ENCODE measurements around the gene VWA8. TPM values are rescaled to one million over a fixed set of nuclear protein-coding genes. Genes with fewer than 3 reads are reported as not detected.

Gene VWA8
- total and polyA plus RNA-seq, 7 experiments from 2014 or later, result 4.8 to 26.3 (median 21.6) TPM

GRCh38 chr13:41568143-41568971, 392.6 kb downstream of the VWA8 start:
- Histone ChIP-seq H3K36me3 (ENCODE audit: control insufficient read depth in 2 of 3, insufficient read depth in 3 of 3, low read length in 3 of 3) (peaks cover 0 to 4% (median 0%) of the 10 kb centered on the region in 3 experiments), H3K4me3 (ENCODE audit: low read length) (no peak overlapping the region), H3K4me1 (ENCODE audit: control insufficient read depth in 2 of 2, insufficient read depth in 2 of 2, low read length in 2 of 2) (no peaks in the 10 kb centered on the region), H3K9me3 (ENCODE audit: control insufficient read depth in 2 of 3, low read length in 3 of 3) (no peaks in the 10 kb centered on the region), H3K27ac (ENCODE audit: low read depth, low read length) (no peak overlapping the region), H3K27me3 (ENCODE audit: control insufficient read depth in 2 of 2, insufficient read depth in 2 of 2, low read length in 2 of 2) (no peaks in the 10 kb centered on the region)
- CTCF ChIA-PET, result interaction anchor here (0.6 to 0.7 kb wide), 4 partner anchors 8 to 95 kb away, joined by 3 to 5 read pairs (median 3); no protein-coding TSS in a partner anchor
- POLR2A ChIA-PET, result no interaction called here
- ATAC-seq, result no peak
- Mint-ChIP-seq H3K4me1 (peaks cover 4 to 26% (median 8%) of the 10 kb centered on the region in 7 donors), H3K36me3 (peaks cover 0 to 21% (median 13%) of the 10 kb centered on the region in 5 donors), H3K27ac (peak overlapping the region in 6 of 9 donors; percentile 12 to 76 (median 41)), H3K9me3 (no peaks in the 10 kb centered on the region), H3K4me3 (no peak overlapping the region), H3K27me3 (no peaks in the 10 kb centered on the region)
- intact Hi-C loops (cut with micrococcal nuclease), result loop anchor here in 1 of 2 donors (5.0 kb wide), 1 partner anchor 41 kb away; no protein-coding TSS in a partner anchor
- DNase-seq, result no peak

- H3K27me3 Mint-ChIP-seq, result no peaks in the 10 kb centered on the region
- CTCF ChIA-PET, result interaction anchor here (0.7 kb wide), 1 partner anchor 9 kb away, joined by 4 read pairs; no protein-coding TSS in a partner anchor
Measured at GRCh38 chr13:41567363-41567762, 393.5 kb downstream of the VWA8 start.

GRCh38 chr13:41565846-41566245, 395.1 kb downstream of the VWA8 start:
- intact Hi-C loops (cut with micrococcal nuclease), result loop anchor here in 1 of 2 donors (5.0 kb wide), 1 partner anchor 39 kb away; no protein-coding TSS in a partner anchor
- Histone ChIP-seq H3K27me3 (ENCODE audit: control insufficient read depth in 2 of 2, insufficient read depth in 2 of 2, low read length in 2 of 2) (no peaks in the 10 kb centered on the region), H3K9me3 (ENCODE audit: control insufficient read depth in 2 of 3, low read length in 3 of 3) (no peaks in the 10 kb centered on the region), H3K27ac (ENCODE audit: low read depth, low read length) (no peak overlapping the region), H3K4me3 (ENCODE audit: low read length) (no peak overlapping the region), H3K4me1 (ENCODE audit: control insufficient read depth in 2 of 2, insufficient read depth in 2 of 2, low read length in 2 of 2) (no peaks in the 10 kb centered on the region), H3K36me3 (ENCODE audit: control insufficient read depth in 2 of 3, insufficient read depth in 3 of 3, low read length in 3 of 3) (peaks cover 0 to 4% (median 0%) of the 10 kb centered on the region in 3 experiments)
- ATAC-seq (no peak), DNase-seq (no peak)
- peaks cover 0 to 20% (median 9%) of the 10 kb centered on the region in 5 donors for H3K36me3 Mint-ChIP-seq
- no peak overlapping the region for H3K4me3 Mint-ChIP-seq
- POLR2A ChIA-PET, result interaction anchor here (0.6 kb wide), 1 partner anchor 59 kb away, joined by 3 read pairs; no protein-coding TSS in a partner anchor
- H3K4me1 Mint-ChIP-seq, result peaks cover 6 to 41% (median 23%) of the 10 kb centered on the region in 7 donors
- H3K27me3 Mint-ChIP-seq, result no peaks in the 10 kb centered on the region
- peak overlapping the region in 5 of 9 donors; percentile 14 to 88 (median 74) for H3K27ac Mint-ChIP-seq
- no peaks in the 10 kb centered on the region for H3K9me3 Mint-ChIP-seq
- CTCF ChIA-PET, result no interaction called here

More at GRCh38 chr13:41567363-41567762, 393.5 kb downstream of the VWA8 start:
- H3K4me1 ChIP-seq (ENCODE audit: control insufficient read depth in 2 of 2, insufficient read depth in 2 of 2, low read length in 2 of 2), result no peaks in the 10 kb centered on the region
- Mint-ChIP-seq H3K36me3 (peaks cover 0 to 21% (median 12%) of the 10 kb centered on the region in 5 donors), H3K4me1 (peaks cover 6 to 36% (median 18%) of the 10 kb centered on the region in 7 donors), H3K9me3 (no peaks in the 10 kb centered on the region), H3K4me3 (no peak overlapping the region), H3K27ac (peak overlapping the region in 4 of 9 donors; percentile 0 to 43 (median 20))
- no peaks in the 10 kb centered on the region for H3K9me3 ChIP-seq (ENCODE audit: control insufficient read depth in 2 of 3, low read length in 3 of 3)
- intact Hi-C loops (cut with micrococcal nuclease), result loop anchor here in 1 of 2 donors (5.0 kb wide), 1 partner anchor 40 kb away; no protein-coding TSS in a partner anchor
- no peak for DNase-seq
- H3K36me3 ChIP-seq (ENCODE audit: control insufficient read depth in 2 of 3, insufficient read depth in 3 of 3, low read length in 3 of 3), result peaks cover 0 to 4% (median 0%) of the 10 kb centered on the region in 3 experiments
- H3K4me3 ChIP-seq (ENCODE audit: low read length), result no peak overlapping the region
- no peaks in the 10 kb centered on the region for H3K27me3 ChIP-seq (ENCODE audit: control insufficient read depth in 2 of 2, insufficient read depth in 2 of 2, low read length in 2 of 2)
- POLR2A ChIA-PET, result interaction anchor here (0.6 kb wide), 1 partner anchor 104 kb away, joined by 3 read pairs; no protein-coding TSS in a partner anchor
- no peak overlapping the region for H3K27ac ChIP-seq (ENCODE audit: low read depth, low read length)
- ATAC-seq, result no peak

GRCh38 chr13:41565216-41565615, 395.7 kb downstream of the VWA8 start:
- Histone ChIP-seq H3K4me1 (ENCODE audit: control insufficient read depth in 2 of 2, insufficient read depth in 2 of 2, low read length in 2 of 2) (no peaks in the 10 kb centered on the region), H3K9me3 (ENCODE audit: control insufficient read depth in 2 of 3, low read length in 3 of 3) (no peaks in the 10 kb centered on the region), H3K36me3 (ENCODE audit: control insufficient read depth in 2 of 3, insufficient read depth in 3 of 3, low read length in 3 of 3) (peaks cover 0 to 4% (median 0%) of the 10 kb centered on the region in 3 experiments), H3K27me3 (ENCODE audit: control insufficient read depth in 2 of 2, insufficient read depth in 2 of 2, low read length in 2 of 2) (no peaks in the 10 kb centered on the region), H3K27ac (ENCODE audit: low read depth, low read length) (no peak overlapping the region), H3K4me3 (ENCODE audit: low read length) (no peak overlapping the region)
- Mint-ChIP-seq H3K27me3 (no peaks in the 10 kb centered on the region), H3K4me1 (peaks cover 6 to 41% (median 23%) of the 10 kb centered on the region in 7 donors), H3K4me3 (no peak overlapping the region), H3K9me3 (no peaks in the 10 kb centered on the region), H3K36me3 (peaks cover 0 to 18% (median 9%) of the 10 kb centered on the region in 5 donors), H3K27ac (peak overlapping the region in 2 of 9 donors; percentile 39 to 79)
- DNase-seq, result no peak
- CTCF ChIA-PET, result no interaction called here
- no peak for ATAC-seq
- POLR2A ChIA-PET, result interaction anchor here (0.6 kb wide), 1 partner anchor 59 kb away, joined by 3 read pairs; no protein-coding TSS in a partner anchor
- intact Hi-C loops (cut with micrococcal nuclease), result loop anchor here in 1 of 2 donors (5.0 kb wide), 1 partner anchor 38 kb away; no protein-coding TSS in a partner anchor

GRCh38 chr13:41563984-41564365, 396.9 kb downstream of the VWA8 start:
- no peak for DNase-seq
- Mint-ChIP-seq H3K36me3 (peaks cover 0 to 13% (median 5%) of the 10 kb centered on the region in 5 donors), H3K27ac (peak overlapping the region in 4 of 9 donors; percentile 3 to 68 (median 32)), H3K4me1 (peaks cover 6 to 34% (median 23%) of the 10 kb centered on the region in 7 donors), H3K4me3 (no peak overlapping the region), H3K9me3 (no peaks in the 10 kb centered on the region), H3K27me3 (no peaks in the 10 kb centered on the region)
- ChIA-PET CTCF (no interaction called here), POLR2A (interaction anchor here (0.9 to 1.7 kb wide), 3 partner anchors 10 to 101 kb away, joined by 3 to 5 read pairs (median 5); no protein-coding TSS in a partner anchor)
- Histone ChIP-seq H3K4me1 (ENCODE audit: control insufficient read depth in 2 of 2, insufficient read depth in 2 of 2, low read length in 2 of 2) (no peaks in the 10 kb centered on the region), H3K4me3 (ENCODE audit: low read length) (no peak overlapping the region), H3K27ac (ENCODE audit: low read depth, low read length) (no peak overlapping the region), H3K36me3 (ENCODE audit: control insufficient read depth in 2 of 3, insufficient read depth in 3 of 3, low read length in 3 of 3) (peaks cover 0 to 4% (median 0%) of the 10 kb centered on the region in 3 experiments), H3K9me3 (ENCODE audit: control insufficient read depth in 2 of 3, low read length in 3 of 3) (no peaks in the 10 kb centered on the region), H3K27me3 (ENCODE audit: control insufficient read depth in 2 of 2, insufficient read depth in 2 of 2, low read length in 2 of 2) (no peaks in the 10 kb centered on the region)
- intact Hi-C loops (cut with micrococcal nuclease), result loop anchor here in 1 of 2 donors (5.0 kb wide), 1 partner anchor 58 kb away; no protein-coding TSS in a partner anchor
- no peak for ATAC-seq

- DNase-seq, result peak in 6 of 9 donors; percentile 13 to 30 (median 20)
- intact Hi-C loops (cut with micrococcal nuclease), result loop anchor here in 1 of 2 donors (5.0 kb wide), 1 partner anchor 59 kb away; no protein-coding TSS in a partner anchor
- ATAC-seq, result no peak
Measured at GRCh38 chr13:41563341-41563983, 397.4 kb downstream of the VWA8 start.

More at GRCh38 chr13:41563341-41563983, 397.4 kb downstream of the VWA8 start:
- Histone ChIP-seq H3K27ac (ENCODE audit: low read depth, low read length) (no peak overlapping the region), H3K4me3 (ENCODE audit: low read length) (no peak overlapping the region), H3K27me3 (ENCODE audit: control insufficient read depth in 2 of 2, insufficient read depth in 2 of 2, low read length in 2 of 2) (no peaks in the 10 kb centered on the region), H3K36me3 (ENCODE audit: control insufficient read depth in 2 of 3, insufficient read depth in 3 of 3, low read length in 3 of 3) (peaks cover 0 to 4% (median 0%) of the 10 kb centered on the region in 3 experiments), H3K9me3 (ENCODE audit: control insufficient read depth in 2 of 3, low read length in 3 of 3) (no peaks in the 10 kb centered on the region), H3K4me1 (ENCODE audit: control insufficient read depth in 2 of 2, insufficient read depth in 2 of 2, low read length in 2 of 2) (no peaks in the 10 kb centered on the region)
- H3K4me1 Mint-ChIP-seq, result peaks cover 6 to 34% (median 23%) of the 10 kb centered on the region in 7 donors
- no peaks in the 10 kb centered on the region for H3K27me3 Mint-ChIP-seq
- POLR2A ChIA-PET, result interaction anchor here (0.9 to 1.7 kb wide), 4 partner anchors 10 to 100 kb away, joined by 3 to 5 read pairs (median 4); no protein-coding TSS in a partner anchor
- CTCF ChIA-PET, result interaction anchor here (1.9 kb wide), 1 partner anchor 104 kb away, joined by 5 read pairs; no protein-coding TSS in a partner anchor
- no peaks in the 10 kb centered on the region for H3K9me3 Mint-ChIP-seq
- peak overlapping the region in 4 of 9 donors; percentile 3 to 68 (median 43) for H3K27ac Mint-ChIP-seq
- no peak overlapping the region for H3K4me3 Mint-ChIP-seq
- H3K36me3 Mint-ChIP-seq, result peaks cover 0 to 12% (median 5%) of the 10 kb centered on the region in 5 donors
